Spleen (tissue), 7 donors: ENCODE data around the gene FBXW7.
"Not testable (repeated sequence)": the region's sequence is repeated elsewhere in the genome, so short reads cannot be mapped to it uniquely, and the experiment has no call there.

Experiments
- CTCF ChIP-seq, 11 experiments: fragments of 200-600 bp in 7 of 11; fragments of 450-650 bp in 4 of 11; sonication (generic) in 4 of 11; IDR thresholded peaks in 8 of 11; conservative IDR thresholded peaks in 3 of 11; 1 replicate in 7 of 11; 2 replicates in 4 of 11; pipeline versions ENCODE4 v1.4.0 to v1.8.0; 2016 to 2021; ENCODE audit warnings: antibody characterized with exemption in 11 of 11, inconsistent platforms in 4 of 11, mild to moderate bottlenecking in 1 of 11
- POLR2A ChIP-seq, 3 donors: fragments of 450-650 bp; IDR thresholded peaks; one replicate each; pipeline ENCODE4 v1.5.1; 2017; ENCODE audit warnings: antibody characterized with exemption in 3 of 3, mild to moderate bottlenecking in 1 of 3
- POLR2AphosphoS5 ChIP-seq, 3 donors: sonication (generic); formaldehyde crosslinking; IDR thresholded peaks; one replicate each; pipeline ENCODE4 v1.5.1; 2017; ENCODE audit warnings: antibody characterized with exemption in 3 of 3
- donor health status: DM: no; HTN: no; CAD: no; lungs with moderate emphysema.
- donor health status: DM: no; HTN: no; CAD: no.
- donor health status: DM: no; HTN: no; CAD: no.

- TF ChIP-seq POLR2A (IDR thresholded peaks at IDR 0.05); CTCF (IDR thresholded peaks at IDR 0.05 in 8 of 11, conservative IDR thresholded peaks at IDR 0.05 in 3 of 11); POLR2AphosphoS5 (IDR thresholded peaks at IDR 0.05): not testable (repeated sequence)
Observed at GRCh38 chr4:152550687-152551086, 14.8 kb upstream of the FBXW7 start.
